Stimulated activated CD8-positive, alpha-beta memory T cell treated with anti-CD3 and anti-CD28 coated beads, Interleukin-15, amount 100 ng/mL, for 24 hours (primary cell): ENCODE data around the gene AOAH.

Experiments
- DNase-seq: peaks from one replicate; pipeline ENCODE4 v3.0.0-alpha.2; 2020; ENCODE audit warnings: low read depth

The AOAH gene

GRCh38 chr7:36723951-36724664 lies at the start of gene AOAH:
Gene AOAH (minus strand): TSS chr7:36724494. CDS start chr7:36724148, 346 bp downstream.
- peak; percentile 28 for DNase-seq

GRCh38 chr7:36766451-36766850 lies 42.2 kb upstream of the AOAH start:
- no peak for DNase-seq

- no peak for DNase-seq
These were observed 41.3 kb upstream of the AOAH start for GRCh38 chr7:36765605-36766004.

GRCh38 chr7:36764929-36765328 lies 40.6 kb upstream of the AOAH start:
- no peak for DNase-seq

- no peak for DNase-seq
These were observed 39.0 kb upstream of the AOAH start for GRCh38 chr7:36763132-36763816.

- no peak for DNase-seq
These were observed 38.1 kb upstream of the AOAH start for GRCh38 chr7:36762394-36762793.

GRCh38 chr7:36761835-36762234 lies 37.5 kb upstream of the AOAH start:
- DNase-seq = no peak

- no peak for DNase-seq
These were observed 36.8 kb upstream of the AOAH start for GRCh38 chr7:36760856-36761762.

- DNase-seq = no peak
These were observed 34.6 kb upstream of the AOAH start for GRCh38 chr7:36758879-36759278.

GRCh38 chr7:36755484-36755883 lies 31.2 kb upstream of the AOAH start:
- no peak for DNase-seq

- no peak for DNase-seq
These were observed 27.9 kb upstream of the AOAH start for GRCh38 chr7:36752026-36752711.

GRCh38 chr7:36750451-36750850 lies 26.2 kb upstream of the AOAH start:
- DNase-seq = no peak

GRCh38 chr7:36749282-36749960 lies 25.1 kb upstream of the AOAH start:
- no peak for DNase-seq

- DNase-seq = no peak
These were observed 23.8 kb upstream of the AOAH start for GRCh38 chr7:36748017-36748487.

- DNase-seq = no peak
These were observed 23.2 kb upstream of the AOAH start for GRCh38 chr7:36747280-36748016.

- no peak for DNase-seq
These were observed 22.1 kb upstream of the AOAH start for GRCh38 chr7:36746347-36746746.

- no peak for DNase-seq
These were observed 18.8 kb upstream of the AOAH start for GRCh38 chr7:36742911-36743775.

- DNase-seq = no peak
These were observed 17.6 kb upstream of the AOAH start for GRCh38 chr7:36741866-36742265.

GRCh38 chr7:36739351-36739750 lies 15.1 kb upstream of the AOAH start:
- no peak for DNase-seq

- DNase-seq = no peak
These were observed 12.6 kb upstream of the AOAH start for GRCh38 chr7:36736899-36737211.
